Panc1 (cell line): Measurements from ENCODE around the gene PCDHGA6. TPM values are rescaled to one million over a fixed set of nuclear protein-coding genes. Genes with fewer than 3 reads are reported as not detected.
"Not testable (repeated sequence)": the region's sequence is repeated elsewhere in the genome, so short reads cannot be mapped to it uniquely, and the experiment has no call there.

Source experiments
- ATAC-seq: fragments of 200-7000 bp; cut with Tn5 transposase; 2 replicates; pipeline ENCODE4 v1.9.1; 2020; ENCODE audit warnings: mild to moderate bottlenecking, moderate library complexity
- BruUV-seq: library from RNA; stranded (reverse); fragments of 400-500 nt; replicated peaks from 2 replicates; lab custom pipeline; 2021; lab: Mats Ljungman, UMichigan
- CTCF ChIA-PET: fragments of 300-600 bp; sonication (Branson Sonifier 250); formaldehyde crosslinking; loops from one replicate; lab custom pipeline; 2022; ENCODE audit warnings: antibody characterized with exemption; lab: Charles Lee
- POLR2A ChIA-PET: fragments of 300-600 bp; sonication (Branson Sonifier 250); formaldehyde crosslinking; loops from one replicate; lab custom pipeline; 2022; ENCODE audit warnings: antibody characterized with exemption; lab: Charles Lee
- DNase-seq: peaks from one replicate; pipeline ENCODE4 v3.0.0-alpha.2; 2010; ENCODE audit warnings: low read depth, low spot score
- H3K27ac ChIP-seq: 2 replicates; pipeline ENCODE4 v1.5.1; 2011; ENCODE audit warnings: mild to moderate bottlenecking, low read length, inconsistent platforms
- H3K27me3 ChIP-seq: fragments of 200-500 bp; sonication (Bioruptor generic); 2 replicates; pipeline ENCODE4 v1.6.0; 2014; ENCODE audit warnings: low read length, inconsistent platforms; ENCODE audit not compliant: control insufficient read depth, insufficient read depth
- H3K36me3 ChIP-seq: fragments of 200-500 bp; sonication (Bioruptor generic); 2 replicates; pipeline ENCODE4 v1.5.1; 2014; ENCODE audit warnings: inconsistent platforms, mild to moderate bottlenecking, low read length, moderate library complexity; ENCODE audit not compliant: control insufficient read depth, insufficient read depth
- H3K4me1 ChIP-seq: 2 replicates; pipeline ENCODE4 v1.5.1; 2011; ENCODE audit warnings: inconsistent platforms, mild to moderate bottlenecking, low read length, moderate library complexity; ENCODE audit not compliant: control insufficient read depth, insufficient read depth
- H3K4me3 ChIP-seq, 2 experiments: 2 replicates each; pipeline ENCODE4 v1.5.1; 2011 to 2012; ENCODE audit warnings: low read depth in 2 of 2, low read length in 2 of 2, mild to moderate bottlenecking in 2 of 2, inconsistent platforms in 1 of 2, moderate library complexity in 1 of 2
- H3K9me3 ChIP-seq: fragments of 200-500 bp; sonication (Bioruptor generic); 2 replicates; pipeline ENCODE4 v1.5.1; 2014; ENCODE audit warnings: low read depth, mild to moderate bottlenecking, inconsistent platforms, low read length, moderate library complexity; ENCODE audit not compliant: control insufficient read depth, insufficient read depth
- CTCF ChIP-seq: fragments of 450-650 bp; IDR thresholded peaks from 2 replicates; pipeline ENCODE4 v1.5.1; 2017; ENCODE audit warnings: mild to moderate bottlenecking
- POLR2AphosphoS5 ChIP-seq: IDR thresholded peaks from 2 replicates; pipeline ENCODE4 v1.6.1; 2012; ENCODE audit warnings: mild to moderate bottlenecking, low read depth, low read length, moderate library complexity
- REST ChIP-seq, 2 experiments: IDR thresholded peaks; 2 replicates each; pipeline ENCODE4 v1.6.1; 2011 to 2012; ENCODE audit warnings: low read depth in 2 of 2, control low read depth in 1 of 2, low read length in 1 of 2, mild to moderate bottlenecking in 1 of 2, moderate library complexity in 1 of 2; ENCODE audit not compliant: insufficient read depth in 1 of 2
- SIN3A ChIP-seq: IDR thresholded peaks from 2 replicates; pipeline ENCODE4 v1.6.1; 2012; ENCODE audit warnings: low read depth, mild to moderate bottlenecking, low read length, moderate library complexity, borderline replicate concordance; ENCODE audit not compliant: insufficient read depth
- TCF7L2 ChIP-seq: IDR thresholded peaks from 2 replicates; pipeline ENCODE4 v1.6.1; 2011; ENCODE audit warnings: mild to moderate bottlenecking, low read depth, low read length, inconsistent platforms
- in situ Hi-C: cut with HindIII; loops from 2 replicates; pipeline ENCODE4 v1.10.0; 2016; ENCODE audit warnings: low sequenced_read_pairs, low pct_unique_long_range_greater_than_20kb
- intact Hi-C: fragments of 100-400 bp; cut with micrococcal nuclease; formaldehyde crosslinking; loops from one replicate; pipeline ENCODE4 v1.10.0; 2022; ENCODE audit not compliant: unreplicated experiment
- total RNA-seq: library from RNA; stranded (reverse); gene quantifications from one replicate; pipeline ENCODE4 v1.2.1, GENCODE V29; 2021; ENCODE audit not compliant: unreplicated experiment

PCDHGA6 gene
- total RNA-seq, 1 experiment from 2014 or later = 0.59 TPM

GRCh38 chr5:141392429-141393198 lies 18.9 kb downstream of the PCDHGA6 start, which contains the start of gene PCDHGA8:
PCDHGA8 (plus strand) TSS chr5:141392633; CDS start chr5:141392814, 181 bp downstream.
- DNase-seq = no peak
- no peaks in the 10 kb centered on the region for H3K4me1 ChIP-seq
- TF ChIP-seq POLR2AphosphoS5 (no peak), CTCF (peak; percentile 26; the same call in 1 of the 2 replicates)
- H3K36me3 ChIP-seq = no peaks in the 10 kb centered on the region
- intact Hi-C loops = no loop called here
- no peak for ATAC-seq
- CTCF ChIA-PET = no interaction called here
- no peak within 1 kb of the TSS for H3K4me3 ChIP-seq
- no peaks in the 10 kb centered on the region; the same call in 1 of the 2 replicates for H3K9me3 ChIP-seq
- in situ Hi-C loops = no loop called here
- no peak within 1 kb of the TSS for H3K27ac ChIP-seq
- POLR2A ChIA-PET = no interaction called here
- no TSS peak for BruUV-seq
- no peaks in the 10 kb centered on the region; the same call in 1 of the 2 replicates for H3K27me3 ChIP-seq

GRCh38 chr5:141393267-141393666 lies 19.6 kb downstream of the PCDHGA6 start:
- DNase-seq (no peak), ATAC-seq (no peak)
- in situ Hi-C loops (no loop called here), intact Hi-C loops (no loop called here)
- H3K4me1 ChIP-seq = no peaks in the 10 kb centered on the region
- CTCF ChIA-PET = no interaction called here
- H3K9me3 ChIP-seq = no peaks in the 10 kb centered on the region; the same call in 1 of the 2 replicates
- H3K4me3 ChIP-seq = no peak overlapping the region
- H3K36me3 ChIP-seq = no peaks in the 10 kb centered on the region
- H3K27me3 ChIP-seq = no peaks in the 10 kb centered on the region; the same call in 1 of the 2 replicates
- no TSS peak for BruUV-seq
- TF ChIP-seq SIN3A (no peak), CTCF (no peak), POLR2AphosphoS5 (no peak), TCF7L2 (no peak), REST (IDR thresholded peaks at IDR 0.05; ENCODE audit: insufficient read depth in 1 of 2, low read depth in 2 of 2, low read length in 1 of 2) (no peak)
- POLR2A ChIA-PET = no interaction called here
- no peak overlapping the region for H3K27ac ChIP-seq

- BruUV-seq, POLR2A ChIA-PET, ATAC-seq, H3K4me1 ChIP-seq, H3K36me3 ChIP-seq, H3K4me3 ChIP-seq, H3K9me3 ChIP-seq, in situ Hi-C loops, H3K27ac ChIP-seq, CTCF ChIA-PET, H3K27me3 ChIP-seq, intact Hi-C loops, DNase-seq: not testable (repeated sequence)
Observed at GRCh38 chr5:141394401-141395187, 20.9 kb downstream of the PCDHGA6 start.
